GM04503 (cell line): ENCODE measurements around the gene SPOCK2.

Experiments used
- DNase-seq: peaks from one replicate; pipeline ENCODE4 v3.0.0-alpha.2; 2012; ENCODE audit warnings: low read depth

Gene SPOCK2

DNA sequence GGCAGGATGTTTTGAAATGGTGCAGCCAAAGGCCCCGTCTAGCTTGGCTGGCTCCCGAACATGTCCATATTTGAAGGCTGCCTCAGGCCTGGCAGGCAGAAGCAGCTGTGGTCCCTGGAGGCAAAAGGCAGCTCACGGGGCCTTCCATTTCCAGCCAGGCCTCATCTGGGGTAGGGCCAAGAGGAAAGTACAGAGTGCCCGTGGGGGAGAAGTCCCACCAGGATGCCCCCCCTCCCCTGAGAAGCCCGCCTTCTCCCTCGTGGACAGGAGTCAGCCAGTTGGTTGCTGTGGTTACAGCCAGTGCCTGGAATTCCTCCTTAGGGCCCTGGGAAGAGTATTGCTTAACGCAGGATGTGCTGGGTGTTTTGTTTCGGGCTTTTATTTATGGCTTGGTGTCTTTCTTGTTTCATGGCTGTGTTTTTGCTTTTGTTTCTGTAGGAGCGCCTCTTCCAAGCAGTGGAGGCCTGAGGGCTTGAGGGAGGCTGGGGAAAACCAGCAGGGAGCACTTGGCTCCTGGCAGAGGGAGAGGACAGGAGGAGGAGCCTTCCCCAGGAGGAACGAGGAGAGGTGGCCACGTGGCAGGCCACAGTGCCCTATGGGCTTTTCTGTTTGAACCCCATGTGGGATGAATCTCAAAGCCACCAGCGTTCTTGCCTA lies 78.8 kb downstream of the SPOCK2 start:
- DNase-seq: peak; percentile 98

DNA sequence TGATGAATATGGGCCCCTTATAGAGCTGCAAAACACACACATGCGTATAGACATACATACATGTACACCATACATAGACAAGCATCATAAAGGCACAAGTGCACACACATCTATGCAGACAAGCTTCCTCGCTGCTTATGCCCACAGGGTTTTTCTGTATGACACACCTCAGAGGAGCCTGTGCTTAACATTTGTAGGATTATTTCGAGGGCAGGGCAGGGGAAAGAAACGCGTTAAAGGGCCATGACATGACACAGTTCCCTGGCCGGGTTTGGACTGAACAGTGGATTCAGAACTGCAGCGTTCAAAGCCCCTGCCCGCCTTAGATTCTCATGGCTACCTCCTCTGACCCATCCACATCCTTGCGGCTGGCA lies 79.3 kb downstream of the SPOCK2 start:
- DNase-seq: no peak
